ENCODE data around the gene AIMP1.

The AIMP1 gene

GRCh38 chr4:106291678-106292077 is 24.7 kb upstream of the AIMP1 start:
- Histone ChIP-seq H3K4me3 (ENCODE audit: low read depth in 1 of 2, low read length in 2 of 2) (no peak overlapping the region), H3K79me2 (ENCODE audit: insufficient read depth, low read length) (no peaks in the 10 kb centered on the region), H4K20me1 (ENCODE audit: insufficient read depth, low read length) (0 out of 2 replicates have a peak, but pooled peaks cover 3% of the 10 kb centered on the region), H3K4me1 (ENCODE audit: insufficient read depth, low read length) (no peaks in the 10 kb centered on the region), H3K4me2 (ENCODE audit: insufficient read depth, low read length) (no peak overlapping the region), H3K36me3 (ENCODE audit: insufficient read depth, low read length) (peaks cover 17% of the 10 kb centered on the region; the same call in 1 of the 2 replicates), H3K9me3 (ENCODE audit: insufficient read depth, low read length, severe bottlenecking) (no peaks in the 10 kb centered on the region), H3K9ac (ENCODE audit: low read depth, low read length) (no peak overlapping the region), H3K27me3 (ENCODE audit: insufficient read depth, low read length, poor library complexity) (no peaks in the 10 kb centered on the region), H3K27ac (ENCODE audit: low read length) (no peak overlapping the region), H2AFZ (ENCODE audit: low read depth, low read length) (no peak overlapping the region)
- ATAC-seq (ENCODE audit: insufficient read depth, low read depth) (no peak), DNase-seq (no peak)
- no peak for TF ChIP-seq CTCF (IDR thresholded peaks at IDR 0.05; ENCODE audit: borderline replicate concordance, extremely low read depth, low read length, poor library complexity, severe bottlenecking)
- TF ChIP-seq EZH2 (IDR thresholded peaks at IDR 0.05; ENCODE audit: borderline replicate concordance, low read depth, low read length, severe bottlenecking), result no peak

DNA sequence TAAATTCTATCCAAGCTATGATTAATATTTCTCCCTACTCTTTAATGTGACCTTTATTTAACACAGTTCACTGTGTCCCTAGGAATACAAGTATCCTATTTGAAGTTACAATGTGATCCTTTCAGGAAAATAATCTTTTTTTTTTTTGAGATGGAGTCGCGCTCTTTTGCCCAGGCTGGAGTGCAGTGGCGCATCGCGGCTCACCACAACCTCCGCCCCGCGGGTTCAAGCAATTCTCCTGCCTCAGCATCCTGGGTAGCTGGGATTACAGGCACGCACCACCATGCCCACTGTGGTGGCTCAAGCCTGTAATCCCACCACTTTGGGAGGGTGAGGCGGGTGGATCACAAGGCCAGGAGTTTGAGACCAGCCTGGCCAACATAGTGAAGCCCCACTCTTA is 22.3 kb upstream of the AIMP1 start:
- H3K4me3 ChIP-seq (ENCODE audit: low read depth in 1 of 2, low read length in 2 of 2), result no peak overlapping the region
- H3K9ac ChIP-seq (ENCODE audit: low read depth, low read length), result no peak overlapping the region
- H3K9me3 ChIP-seq (ENCODE audit: insufficient read depth, low read length, severe bottlenecking), result no peaks in the 10 kb centered on the region
- ATAC-seq (ENCODE audit: insufficient read depth, low read depth) (no peak), DNase-seq (no peak)
- H3K27ac ChIP-seq (ENCODE audit: low read length), result no peak overlapping the region
- H3K4me1 ChIP-seq (ENCODE audit: insufficient read depth, low read length), result no peaks in the 10 kb centered on the region
- H3K79me2 ChIP-seq (ENCODE audit: insufficient read depth, low read length), result no peaks in the 10 kb centered on the region
- no peak overlapping the region for H3K4me2 ChIP-seq (ENCODE audit: insufficient read depth, low read length)
- H4K20me1 ChIP-seq (ENCODE audit: insufficient read depth, low read length), result 0 out of 2 replicates have a peak, but pooled peaks cover 3% of the 10 kb centered on the region
- peaks cover 13% of the 10 kb centered on the region; the same call in 1 of the 2 replicates for H3K36me3 ChIP-seq (ENCODE audit: insufficient read depth, low read length)
- H3K27me3 ChIP-seq (ENCODE audit: insufficient read depth, low read length, poor library complexity), result no peaks in the 10 kb centered on the region
- H2AFZ ChIP-seq (ENCODE audit: low read depth, low read length), result no peak overlapping the region
- TF ChIP-seq EZH2 (IDR thresholded peaks at IDR 0.05; ENCODE audit: borderline replicate concordance, low read depth, low read length, severe bottlenecking), result no peak

GRCh38 chr4:106297245-106298035 is 18.9 kb upstream of the AIMP1 start:
- no peak for ATAC-seq (ENCODE audit: insufficient read depth, low read depth)
- no peaks in the 10 kb centered on the region for H3K9me3 ChIP-seq (ENCODE audit: insufficient read depth, low read length, severe bottlenecking)
- H3K4me3 ChIP-seq (ENCODE audit: low read depth in 1 of 2, low read length in 2 of 2), result no peak overlapping the region
- H3K9ac ChIP-seq (ENCODE audit: low read depth, low read length), result no peak overlapping the region
- no peaks in the 10 kb centered on the region for H4K20me1 ChIP-seq (ENCODE audit: insufficient read depth, low read length)
- no peak overlapping the region for H3K4me2 ChIP-seq (ENCODE audit: insufficient read depth, low read length)
- H3K27ac ChIP-seq (ENCODE audit: low read length), result no peak overlapping the region
- no peak overlapping the region for H2AFZ ChIP-seq (ENCODE audit: low read depth, low read length)
- H3K27me3 ChIP-seq (ENCODE audit: insufficient read depth, low read length, poor library complexity), result no peaks in the 10 kb centered on the region
- H3K4me1 ChIP-seq (ENCODE audit: insufficient read depth, low read length), result no peaks in the 10 kb centered on the region
- DNase-seq, result no peak
- H3K36me3 ChIP-seq (ENCODE audit: insufficient read depth, low read length), result peaks cover 18% of the 10 kb centered on the region; the same call in 1 of the 2 replicates
- TF ChIP-seq CTCF (IDR thresholded peaks at IDR 0.05; ENCODE audit: borderline replicate concordance, extremely low read depth, low read length, poor library complexity, severe bottlenecking), result no peak
- TF ChIP-seq EZH2 (IDR thresholded peaks at IDR 0.05; ENCODE audit: borderline replicate concordance, low read depth, low read length, severe bottlenecking), result no peak
- no peaks in the 10 kb centered on the region for H3K79me2 ChIP-seq (ENCODE audit: insufficient read depth, low read length)

DNA sequence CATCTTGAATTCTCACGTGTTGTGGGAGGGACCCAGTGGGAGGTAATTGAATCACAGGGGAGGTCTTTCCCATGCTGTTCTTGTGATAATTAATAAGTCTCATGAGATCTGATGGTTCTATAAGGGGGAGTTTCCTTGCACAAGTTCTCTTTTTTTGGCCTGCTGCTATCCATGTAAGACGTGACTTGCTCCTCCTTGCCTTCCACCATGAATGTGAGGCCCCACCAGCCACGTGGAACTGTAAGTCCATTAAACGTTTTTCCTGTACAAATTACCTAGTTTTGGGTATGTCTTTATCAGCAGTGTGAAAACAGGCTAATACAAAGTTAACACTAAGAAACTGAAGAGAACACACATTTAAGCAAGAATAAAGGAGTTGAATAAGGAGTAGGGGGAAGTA is 16.4 kb upstream of the AIMP1 start:
- Histone ChIP-seq H3K9me3 (ENCODE audit: insufficient read depth, low read length, severe bottlenecking) (no peaks in the 10 kb centered on the region), H3K27ac (ENCODE audit: low read length) (no peak overlapping the region), H3K27me3 (ENCODE audit: insufficient read depth, low read length, poor library complexity) (no peaks in the 10 kb centered on the region), H3K4me2 (ENCODE audit: insufficient read depth, low read length) (no peak overlapping the region), H3K4me3 (ENCODE audit: low read depth in 1 of 2, low read length in 2 of 2) (no peak overlapping the region), H3K79me2 (ENCODE audit: insufficient read depth, low read length) (no peaks in the 10 kb centered on the region), H3K4me1 (ENCODE audit: insufficient read depth, low read length) (no peaks in the 10 kb centered on the region), H3K36me3 (ENCODE audit: insufficient read depth, low read length) (peaks cover 6% of the 10 kb centered on the region; the same call in 1 of the 2 replicates), H3K9ac (ENCODE audit: low read depth, low read length) (no peak overlapping the region), H2AFZ (ENCODE audit: low read depth, low read length) (no peak overlapping the region), H4K20me1 (ENCODE audit: insufficient read depth, low read length) (no peaks in the 10 kb centered on the region)
- ATAC-seq (ENCODE audit: insufficient read depth, low read depth), result no peak
- no peak for DNase-seq
- no peak for TF ChIP-seq EZH2 (IDR thresholded peaks at IDR 0.05; ENCODE audit: borderline replicate concordance, low read depth, low read length, severe bottlenecking)
- no peak for TF ChIP-seq CTCF (IDR thresholded peaks at IDR 0.05; ENCODE audit: borderline replicate concordance, extremely low read depth, low read length, poor library complexity, severe bottlenecking)
